NCI-H446 treated with DMSO at 0.1 percent for 48 hours (cell line): ENCODE measurements around the gene GBX2.

ENCODE experiments used
- DNase-seq: peaks from one replicate; lab custom pipeline; 2025; lab: John Stamatoyannopoulos, UW

GBX2 gene

DNA sequence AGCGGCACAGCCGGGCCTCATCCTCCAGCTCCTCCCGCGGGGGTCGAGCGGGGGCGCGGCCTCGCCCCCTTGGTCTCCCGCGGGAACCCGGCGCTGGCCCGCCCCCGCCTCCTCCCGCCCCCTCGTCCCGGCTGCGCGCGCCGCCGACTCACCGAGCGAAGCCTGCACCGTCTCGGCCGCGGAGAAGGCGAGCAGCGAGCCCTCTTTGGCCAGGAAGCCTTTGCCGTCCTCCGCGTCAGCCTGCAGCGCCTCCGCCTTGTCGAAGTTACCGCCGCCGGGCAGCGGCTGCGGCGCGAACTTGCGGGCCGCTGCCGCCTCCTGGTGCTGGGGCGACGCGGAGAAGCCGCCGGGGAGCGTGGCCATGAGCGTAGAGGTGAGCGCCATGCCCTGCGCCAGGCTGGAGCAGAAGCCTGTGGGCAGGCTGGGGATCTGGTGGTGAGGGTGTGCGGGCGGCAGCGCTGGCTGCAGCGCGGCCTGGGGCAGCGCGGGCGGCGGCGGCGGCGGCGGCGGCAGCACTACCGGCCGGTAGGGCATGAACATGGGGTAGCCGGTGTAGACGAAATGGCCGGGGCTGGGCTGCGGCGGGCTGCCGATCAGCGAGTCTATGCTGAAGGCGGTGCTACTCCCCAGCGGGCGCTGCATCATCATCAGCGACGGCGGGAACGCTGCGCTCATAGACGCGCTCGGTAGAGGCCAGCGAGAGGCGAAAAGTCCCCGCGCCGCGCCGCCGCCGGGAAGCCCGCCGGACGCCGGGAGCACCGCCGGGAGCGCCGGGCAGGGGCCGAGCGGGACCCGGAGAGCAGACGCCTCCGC is 683 bp downstream of the GBX2 start:
- no peak for DNase-seq

DNA sequence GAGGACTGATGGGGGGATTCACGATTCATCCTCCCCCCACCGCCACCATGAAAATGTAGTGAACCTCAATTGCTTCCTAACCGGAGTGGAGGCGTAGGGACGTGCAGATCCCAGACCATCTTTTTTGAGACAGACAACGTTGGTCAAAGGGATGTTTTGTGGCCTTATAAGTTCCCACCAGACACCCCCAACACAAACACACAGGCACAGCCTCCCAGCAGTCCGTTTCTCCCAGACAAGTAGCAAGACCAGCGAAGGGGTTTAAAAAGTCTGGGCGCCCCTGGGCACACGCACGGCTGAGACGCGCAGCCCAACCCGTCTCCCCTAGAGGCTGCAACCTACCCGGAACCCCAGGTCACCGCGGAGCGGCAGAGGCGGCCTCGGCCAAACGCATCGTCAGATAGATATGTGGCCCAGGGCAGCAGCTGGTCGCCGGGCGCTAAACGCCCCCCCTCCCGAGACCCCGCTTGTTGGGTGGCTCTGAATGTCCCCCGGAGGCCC is 1.3 kb downstream of the GBX2 start:
- DNase-seq = no peak

DNA sequence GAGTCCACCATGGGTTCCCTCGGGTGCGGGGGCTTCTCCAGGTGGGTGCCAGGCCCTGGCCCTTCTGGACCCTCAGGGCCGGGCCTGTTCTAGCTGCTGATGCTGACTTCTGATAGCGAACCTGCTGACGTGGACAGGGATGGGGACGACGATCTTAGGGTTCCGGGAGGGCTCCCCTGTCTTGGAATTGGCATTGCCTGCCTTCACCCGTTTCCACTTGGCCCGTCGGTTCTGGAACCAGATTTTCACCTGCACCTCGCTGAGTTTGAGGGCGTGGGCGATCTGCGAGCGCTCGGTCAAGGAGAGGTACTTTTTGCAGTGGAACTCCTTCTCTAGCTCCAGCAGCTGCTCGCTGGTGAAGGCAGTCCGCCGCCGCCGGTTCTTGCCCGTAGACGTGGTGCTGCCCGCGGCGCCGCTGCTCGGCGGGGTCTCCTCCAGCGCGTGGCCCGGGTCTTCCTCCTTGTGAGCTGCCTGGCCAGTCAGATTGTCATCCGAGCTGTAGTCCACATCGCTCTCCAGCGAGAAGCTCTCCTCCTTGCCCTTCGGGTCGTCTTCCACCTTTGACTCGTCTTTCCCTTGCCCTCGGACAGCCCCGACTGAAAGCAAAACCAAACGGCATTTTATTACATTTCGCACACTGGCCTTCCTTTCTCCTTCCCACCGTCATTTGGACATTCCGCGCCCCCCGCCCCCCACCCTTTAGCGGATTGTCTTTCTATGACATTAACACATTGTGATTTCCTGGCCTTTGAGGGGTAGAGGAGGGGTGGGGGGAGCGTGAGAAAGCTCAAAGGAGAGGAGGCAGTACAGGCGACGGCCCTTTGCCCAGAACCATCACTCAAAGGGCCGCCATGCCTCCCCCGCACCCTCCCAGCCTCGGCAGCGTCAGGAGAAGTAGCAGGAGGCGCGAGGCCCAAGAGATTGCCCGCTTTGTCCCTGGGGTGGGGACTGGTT is 2.1 kb downstream of the GBX2 start:
- no peak for DNase-seq

DNA sequence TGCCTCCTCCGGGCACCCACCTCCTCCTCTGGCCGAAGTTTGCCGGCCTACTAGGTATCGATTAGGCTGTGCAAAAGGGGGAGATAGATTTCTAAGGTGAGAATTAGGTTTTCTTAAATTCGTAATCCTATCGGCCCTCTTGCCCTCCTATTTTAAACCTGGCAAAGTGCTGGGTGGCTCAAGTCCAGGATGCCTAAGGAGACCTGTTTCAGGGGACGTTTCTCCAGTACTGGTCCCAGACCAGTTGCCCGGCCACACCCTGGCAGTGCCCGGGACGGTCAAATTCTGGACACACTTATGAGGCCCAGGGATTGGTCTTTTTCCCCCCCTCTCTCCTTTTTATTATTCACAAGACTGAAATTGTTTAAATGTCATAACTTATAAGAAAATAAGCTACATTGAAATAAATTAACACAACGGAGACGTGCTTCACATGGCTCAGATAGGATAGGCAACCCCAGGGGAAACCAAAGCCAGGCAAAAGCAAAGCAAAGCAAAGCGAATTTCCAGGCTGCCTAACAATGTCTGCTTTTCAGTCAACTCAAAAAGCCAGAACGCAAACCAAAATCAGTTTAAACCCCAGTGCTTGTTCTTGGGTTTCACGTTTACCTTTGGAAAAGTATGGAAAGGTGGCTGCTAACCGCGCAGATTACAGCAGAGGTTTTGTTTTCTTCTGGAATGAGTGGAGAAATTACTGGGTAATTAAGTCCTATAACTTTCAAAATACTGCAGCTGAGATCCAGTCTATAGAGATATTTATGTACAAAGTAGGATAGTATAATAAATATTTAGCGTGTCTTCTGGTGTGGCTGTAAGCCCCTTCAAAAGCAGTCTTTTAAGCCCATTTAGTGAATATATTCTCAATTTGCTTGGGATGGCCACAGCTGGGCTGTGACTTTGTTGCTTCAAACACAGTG is 3.0 kb downstream of the GBX2 start:
- no peak for DNase-seq

DNA sequence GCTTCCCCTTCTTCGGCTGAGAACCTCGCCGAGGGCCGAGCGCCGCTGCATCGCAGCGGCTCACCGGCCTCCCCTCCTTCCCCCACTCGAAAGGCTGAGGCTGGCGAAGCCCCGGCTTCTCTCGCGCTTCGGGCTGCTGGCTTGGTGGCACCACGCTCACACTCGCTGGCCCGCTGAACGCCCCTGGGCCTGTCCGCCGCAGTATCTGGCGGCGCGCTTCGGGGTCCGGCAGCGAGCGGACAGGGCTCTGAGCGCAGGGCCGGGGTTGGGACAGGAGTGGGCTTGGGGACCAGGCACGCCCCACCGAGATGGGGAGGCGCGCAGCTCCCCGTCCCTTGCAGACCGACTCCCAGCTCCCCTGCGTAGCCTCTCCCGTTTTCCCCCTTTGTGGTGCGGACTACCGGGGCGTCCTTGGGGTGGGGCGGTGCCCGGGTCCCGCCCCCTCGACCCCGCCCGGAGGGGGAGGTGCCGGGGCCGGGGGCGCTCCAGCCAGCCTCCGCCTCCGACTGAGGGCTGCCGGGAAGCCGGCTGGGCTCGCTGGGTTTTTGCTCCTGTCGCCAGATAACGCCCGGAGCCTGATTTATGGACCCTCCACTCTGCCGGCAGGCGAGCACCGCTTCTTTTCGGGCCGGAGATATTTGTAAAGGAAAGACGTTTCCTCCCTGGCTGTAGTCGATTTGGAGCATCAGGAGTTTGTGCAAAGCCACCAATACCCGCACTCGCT is 3.8 kb downstream of the GBX2 start:
- DNase-seq = no peak

DNA sequence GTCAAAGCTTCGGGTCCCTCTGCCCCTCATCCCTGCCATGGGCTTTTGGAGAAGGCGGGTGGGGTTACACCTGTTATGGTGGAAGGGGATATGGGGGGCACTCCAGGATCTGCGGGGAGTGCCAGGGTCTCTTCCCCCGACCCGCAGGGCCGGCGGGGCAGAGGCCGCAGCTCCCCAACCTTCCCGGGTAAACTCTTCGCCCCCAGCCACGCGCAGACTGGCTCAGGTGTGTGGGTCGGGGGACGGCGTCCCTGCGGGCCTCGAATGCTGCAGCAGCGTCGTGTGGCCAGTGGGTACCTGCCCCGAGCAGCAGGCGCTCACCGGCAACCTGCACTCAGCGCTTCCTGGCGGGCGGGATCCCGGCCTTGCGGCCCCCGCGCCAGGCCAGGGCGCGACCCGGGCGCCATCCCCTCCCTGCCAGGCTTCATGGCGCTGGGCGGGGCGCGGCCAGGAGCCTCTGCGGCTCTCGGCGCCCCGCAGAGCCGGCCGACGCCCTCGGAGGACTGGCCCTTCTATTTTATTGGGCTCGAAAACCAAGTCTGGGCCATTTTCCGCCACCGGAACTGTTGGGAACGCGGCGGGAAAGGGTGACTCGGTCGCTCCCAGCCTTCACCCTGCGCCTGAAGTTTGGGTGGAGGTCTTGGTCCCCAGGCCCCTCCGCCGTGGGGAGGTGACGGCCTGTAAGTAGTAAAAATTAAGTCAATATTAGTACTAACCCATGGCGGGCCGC is 4.5 kb downstream of the GBX2 start:
- DNase-seq = no peak

DNA sequence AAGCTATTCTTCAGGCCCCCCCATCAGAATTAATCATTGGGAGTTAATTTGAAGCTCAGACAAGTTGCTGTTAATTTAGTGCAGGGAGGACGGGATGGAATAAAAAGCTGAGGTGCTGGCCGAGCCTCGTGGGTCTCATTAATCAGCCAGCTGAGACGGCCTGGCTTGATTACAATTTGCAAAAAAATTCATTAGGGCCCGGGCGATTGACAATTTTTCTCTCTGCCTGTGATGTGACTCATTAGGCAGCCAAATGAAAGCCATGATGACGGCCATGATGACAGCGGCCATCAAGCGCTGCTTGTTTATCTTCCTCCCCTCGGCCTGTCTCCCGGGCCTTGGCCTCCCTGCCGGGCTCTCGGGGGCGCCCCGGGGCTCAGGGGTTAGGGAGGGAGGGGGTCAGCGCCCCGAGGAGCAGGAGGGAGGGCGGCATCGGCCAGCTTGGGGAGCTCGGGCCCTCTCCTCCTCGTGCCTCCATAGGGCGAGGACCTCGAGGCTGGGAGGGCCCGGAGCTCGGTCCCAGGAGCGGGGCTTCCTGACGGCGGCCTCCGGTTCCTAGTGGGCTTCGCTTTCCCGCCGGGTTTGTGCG is 5.2 kb downstream of the GBX2 start:
- DNase-seq = no peak

DNA sequence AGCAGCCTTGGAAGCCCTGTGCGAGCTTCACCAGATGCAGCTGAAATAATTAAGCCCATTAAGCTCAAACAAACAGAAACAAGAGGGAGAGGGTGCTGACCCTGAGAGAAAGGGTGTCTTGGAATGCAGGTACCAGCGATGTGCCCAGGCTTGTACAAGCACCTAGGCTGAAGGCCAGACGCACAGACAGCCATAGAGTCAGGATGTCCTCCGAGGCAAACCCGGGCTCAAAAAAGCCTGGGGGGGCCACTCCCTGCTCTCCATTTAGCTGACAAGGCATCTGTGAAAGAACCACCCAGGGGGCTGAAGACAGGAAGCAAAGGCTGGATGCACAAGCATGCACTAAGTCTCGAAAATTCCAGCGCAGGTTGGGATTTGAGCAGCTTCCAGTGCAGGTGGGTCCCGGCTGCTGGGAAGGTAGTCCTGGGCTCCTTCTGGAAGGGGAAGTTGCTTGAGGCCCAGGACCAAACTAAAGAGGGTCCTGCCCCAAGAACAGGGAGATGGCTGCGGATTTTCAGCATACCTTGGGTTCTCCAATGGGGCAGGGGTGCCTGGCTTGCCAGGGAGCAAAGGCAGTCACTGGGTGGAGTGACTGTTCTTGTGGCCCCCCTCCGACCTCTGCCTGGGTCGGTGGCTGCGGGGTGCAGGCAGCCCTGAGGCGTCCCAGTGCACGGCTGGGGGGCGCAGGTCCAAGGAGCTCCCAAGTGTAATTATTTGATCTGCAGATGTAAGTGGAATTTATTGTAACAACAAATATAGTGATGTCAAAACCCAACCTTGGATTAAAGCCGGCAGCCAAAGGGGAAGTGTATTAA is 5.9 kb downstream of the GBX2 start:
- DNase-seq = no peak

GRCh38 chr2:236161531-236161930 is 6.7 kb downstream of the GBX2 start:
- DNase-seq = no peak

DNA sequence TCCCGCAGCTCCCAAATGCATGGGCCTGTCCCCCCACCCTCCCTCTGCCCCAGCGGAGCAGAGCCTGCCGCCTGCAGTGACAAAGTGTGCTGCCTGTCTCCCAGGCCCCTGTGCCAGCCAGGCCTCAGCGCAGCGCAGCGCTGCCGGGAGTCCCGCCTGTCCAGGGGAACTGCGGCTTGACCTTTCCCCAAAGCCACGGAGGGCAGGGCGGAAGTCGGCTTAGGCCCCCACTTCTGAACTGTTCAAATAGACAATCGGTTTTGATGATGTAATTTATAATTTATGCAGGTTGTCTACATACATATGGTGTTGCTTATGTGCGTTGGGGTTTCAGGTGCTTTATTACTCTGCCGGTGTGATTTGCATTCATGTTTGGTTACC is 7.1 kb downstream of the GBX2 start:
- DNase-seq = no peak

- DNase-seq = no peak
Measured at GRCh38 chr2:236160366-236161081, 7.7 kb downstream of the GBX2 start.

- DNase-seq = no peak
Measured at GRCh38 chr2:236159778-236160170, 8.4 kb downstream of the GBX2 start.

DNA sequence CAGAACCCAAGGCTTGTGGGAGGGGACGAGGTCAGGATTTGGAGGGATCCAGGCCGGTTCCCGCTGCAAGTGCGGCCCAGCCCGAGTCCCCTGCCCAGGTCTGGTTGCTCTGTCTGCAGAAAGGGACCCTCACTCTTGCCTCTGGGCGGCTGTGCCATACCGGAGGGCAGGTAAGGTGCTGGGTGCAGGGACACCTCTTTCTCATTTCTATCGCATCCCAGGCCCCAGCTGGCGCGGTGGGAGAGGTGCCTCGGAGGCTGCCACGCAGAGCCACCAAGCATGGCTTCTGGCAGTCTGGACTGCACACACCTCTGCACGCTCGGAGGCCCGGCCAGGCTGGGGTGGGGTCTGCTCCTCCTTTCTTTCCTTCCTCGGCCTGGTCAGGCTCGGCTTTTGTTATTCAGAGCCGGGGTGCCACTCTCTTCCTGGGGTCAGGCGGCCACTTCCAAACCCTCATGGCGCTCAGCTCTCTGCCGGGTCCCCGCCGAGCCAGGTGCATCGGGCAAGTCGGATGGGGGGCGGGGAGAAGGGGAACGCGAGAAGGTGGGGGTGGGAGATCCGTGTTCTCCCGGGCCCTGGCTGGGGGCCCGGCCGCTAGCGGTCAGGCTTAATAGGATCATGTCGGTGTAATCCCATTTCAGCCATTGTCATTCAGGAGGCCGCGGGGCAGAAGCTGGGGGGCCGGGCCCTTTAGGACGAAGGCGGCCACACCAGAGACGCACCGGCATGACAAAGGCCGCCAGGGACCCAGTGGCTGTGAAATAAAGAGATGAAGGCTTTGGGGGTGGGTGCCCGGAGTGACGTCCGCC is 9.0 kb downstream of the GBX2 start:
- no peak for DNase-seq

DNA sequence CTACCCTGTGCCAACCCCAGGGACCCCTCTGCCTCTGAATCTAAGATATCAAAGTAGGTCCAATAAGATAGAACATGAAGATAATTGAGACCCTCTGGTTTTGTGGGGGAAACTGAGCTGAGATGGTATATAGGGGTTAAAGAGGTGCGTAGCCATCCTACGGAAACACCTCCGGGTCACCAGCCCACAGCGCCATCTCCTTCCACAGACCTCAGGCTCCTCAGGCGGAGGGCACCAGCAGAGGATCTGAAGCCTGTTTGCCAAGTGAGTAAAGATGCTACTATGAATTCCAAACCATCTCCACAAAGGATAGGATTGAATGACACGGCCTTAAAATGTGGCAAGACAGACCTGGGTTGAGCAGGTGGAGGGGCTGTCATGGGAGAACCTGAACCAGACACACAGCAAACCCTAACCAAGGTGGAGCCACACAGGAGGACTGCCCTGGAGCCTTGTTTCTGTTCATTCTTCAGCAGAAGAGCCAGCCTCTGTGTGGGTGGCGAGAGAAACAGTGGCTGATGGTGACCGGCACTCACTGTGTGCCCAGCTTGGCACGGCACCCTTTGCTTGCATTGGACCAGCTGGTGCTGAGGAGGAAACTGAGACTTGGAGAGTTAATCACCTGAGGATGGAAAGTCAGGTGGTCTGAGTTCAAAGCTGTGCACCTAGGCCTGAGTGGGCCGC is 10.2 kb downstream of the GBX2 start:
- DNase-seq = no peak

DNA sequence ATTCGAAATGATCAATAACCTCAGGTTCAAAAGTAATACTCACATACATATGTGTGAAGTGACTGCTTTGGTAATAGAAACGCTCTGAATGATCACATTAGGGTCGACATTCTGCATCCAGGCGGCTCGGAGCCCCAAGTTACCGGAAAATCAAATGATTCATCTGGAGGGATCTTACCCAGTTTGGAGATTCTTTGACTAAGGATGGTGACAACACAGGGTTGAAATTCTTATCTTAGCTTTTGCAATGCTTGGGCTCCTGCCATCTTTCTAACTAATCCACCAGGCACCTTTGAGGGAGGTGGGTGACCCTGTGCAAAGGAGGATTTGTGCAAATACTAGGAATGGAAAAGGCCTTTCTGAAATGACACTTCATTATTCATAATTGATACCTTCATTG is 10.8 kb downstream of the GBX2 start:
- no peak for DNase-seq

GRCh38 chr2:236156860-236157194 is 11.4 kb downstream of the GBX2 start:
- DNase-seq = no peak
